Activated CD8-positive, alpha-beta memory T cell treated with anti-CD3 and anti-CD28 coated beads for 24 hours (primary cell): Measurements from ENCODE around the gene DOCK9.
A peak's percentile ranks its signal among the peaks of the same experiment; 100 is the strongest.

Experiments used
- DNase-seq: peaks from one replicate; pipeline ENCODE4 v3.0.0-alpha.2; 2020

DOCK9 gene

DNA sequence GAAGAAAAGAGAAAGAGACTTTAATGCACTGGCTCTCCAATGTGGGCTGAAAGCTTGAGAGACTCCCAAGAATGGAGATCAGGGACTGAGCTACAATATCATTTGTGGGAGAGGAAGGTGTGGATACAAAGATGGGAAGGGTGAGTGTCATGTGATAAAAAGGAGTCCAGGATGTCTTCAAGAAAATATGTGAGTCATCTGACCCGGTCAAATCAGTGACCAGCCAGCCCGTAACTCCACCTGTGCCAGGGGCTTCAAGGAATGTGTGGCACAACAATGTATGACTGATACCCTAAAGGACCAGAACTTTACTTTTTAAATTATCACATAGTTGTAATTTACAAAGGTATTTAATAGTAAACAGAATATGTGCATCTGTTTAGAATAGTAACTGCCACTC lies 97.2 kb downstream of the DOCK9 start:
- no peak for DNase-seq

DNA sequence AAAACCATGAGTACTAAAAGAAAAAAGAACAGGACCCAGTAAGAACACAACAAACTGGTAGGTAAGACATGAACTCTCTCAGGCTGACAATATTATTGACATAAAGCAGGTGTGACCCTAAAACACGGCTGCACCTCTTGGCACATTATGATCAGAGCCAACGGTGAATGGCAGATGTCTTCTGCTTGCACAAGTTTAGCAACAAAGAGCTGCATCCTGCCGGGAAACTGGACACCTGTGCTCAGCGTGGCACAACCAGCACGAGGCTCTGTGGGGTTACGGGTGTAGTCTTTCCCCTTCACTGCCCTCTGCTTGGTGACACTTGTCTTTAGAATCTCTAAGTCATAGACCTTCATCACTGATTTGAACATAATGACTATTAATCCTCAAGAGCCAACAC lies 97.9 kb downstream of the DOCK9 start:
- no peak for DNase-seq

DNA sequence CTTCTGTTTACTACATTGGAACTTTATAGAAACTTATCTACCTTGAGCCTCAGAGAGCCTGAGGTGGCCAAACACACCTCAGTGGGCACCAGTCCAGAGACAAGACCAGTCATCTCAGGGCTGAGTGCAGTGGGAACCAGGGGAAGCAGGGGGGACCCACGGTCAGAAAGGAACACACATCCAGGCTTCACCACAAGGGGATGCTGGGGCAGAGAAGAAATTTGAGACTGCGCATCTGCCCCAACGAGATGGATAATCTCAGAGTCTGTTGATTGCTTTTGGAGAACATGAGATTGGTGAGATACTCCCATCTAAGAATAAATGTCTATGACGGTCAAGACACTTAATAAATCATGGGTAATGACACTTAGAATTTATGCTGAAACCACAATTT lies 98.7 kb downstream of the DOCK9 start:
- DNase-seq, result no peak

DNA sequence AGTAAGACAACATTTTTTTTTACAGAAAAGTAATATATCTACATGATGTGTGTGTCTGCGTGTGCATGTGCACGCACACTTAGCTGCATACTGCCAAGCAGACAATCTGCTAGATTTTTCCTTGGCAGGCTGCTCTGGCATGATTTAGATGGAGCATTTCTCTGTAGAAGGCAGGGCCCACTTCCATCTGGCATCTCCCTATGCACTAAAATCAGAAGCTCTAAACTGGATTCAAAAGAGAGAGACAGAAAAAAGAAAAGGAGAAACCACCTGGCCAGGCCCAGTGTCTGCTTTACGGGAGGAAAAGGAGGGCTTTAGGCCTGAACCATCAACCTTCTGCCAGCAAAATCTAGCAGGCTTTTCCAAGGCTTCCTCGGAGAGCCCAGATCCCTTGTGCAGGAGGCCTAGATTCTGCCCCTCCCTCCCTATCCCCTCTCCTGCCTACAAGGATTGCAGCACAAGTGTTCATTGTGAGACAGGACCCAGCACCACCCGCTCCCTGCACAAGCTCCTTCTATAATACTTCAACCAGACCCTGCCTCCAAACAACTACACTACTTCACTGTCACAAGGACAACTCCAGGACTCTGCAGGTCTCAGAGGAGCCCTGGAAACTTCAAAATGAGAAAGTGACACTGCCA lies 99.3 kb downstream of the DOCK9 start:
- no peak for DNase-seq

DNA sequence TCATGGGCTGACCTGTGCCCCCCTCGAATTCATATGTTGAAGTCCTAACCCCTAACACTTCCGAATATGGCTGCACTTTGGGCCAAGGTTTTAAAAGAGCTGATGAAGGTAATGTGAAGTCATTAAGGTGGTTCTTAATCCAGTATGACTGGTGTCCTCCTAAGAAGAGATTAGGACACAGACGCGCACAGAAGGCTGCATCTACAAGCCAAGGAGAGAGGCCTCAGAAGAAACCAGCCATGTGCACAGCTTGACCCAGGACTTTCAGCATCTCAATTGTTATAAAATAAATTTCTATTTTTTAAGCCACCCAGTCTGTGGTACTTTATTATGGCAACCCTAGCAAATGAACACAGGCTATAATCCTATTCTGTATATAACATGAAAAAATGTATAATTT lies 99.9 kb downstream of the DOCK9 start:
- no peak for DNase-seq

DNA sequence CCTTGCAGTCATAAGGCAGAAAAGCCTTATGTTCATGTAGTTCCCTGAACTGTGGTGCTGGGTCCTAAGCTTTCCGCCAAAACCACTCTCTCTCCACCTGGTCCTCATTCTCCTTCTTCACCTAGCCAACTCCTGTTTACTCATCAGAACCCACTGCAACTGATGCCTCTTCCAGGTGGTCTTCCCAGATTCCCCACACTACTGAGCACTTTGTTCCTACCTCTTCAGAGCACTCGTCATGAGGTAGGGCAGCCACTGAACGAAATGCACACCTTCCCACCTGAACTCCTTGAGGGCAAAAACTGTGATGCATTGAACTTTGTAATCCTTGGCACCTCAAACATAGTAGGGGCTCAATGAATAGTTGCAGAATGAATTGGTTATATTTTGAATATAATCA lies 100.4 kb downstream of the DOCK9 start:
- DNase-seq, result no peak

DNA sequence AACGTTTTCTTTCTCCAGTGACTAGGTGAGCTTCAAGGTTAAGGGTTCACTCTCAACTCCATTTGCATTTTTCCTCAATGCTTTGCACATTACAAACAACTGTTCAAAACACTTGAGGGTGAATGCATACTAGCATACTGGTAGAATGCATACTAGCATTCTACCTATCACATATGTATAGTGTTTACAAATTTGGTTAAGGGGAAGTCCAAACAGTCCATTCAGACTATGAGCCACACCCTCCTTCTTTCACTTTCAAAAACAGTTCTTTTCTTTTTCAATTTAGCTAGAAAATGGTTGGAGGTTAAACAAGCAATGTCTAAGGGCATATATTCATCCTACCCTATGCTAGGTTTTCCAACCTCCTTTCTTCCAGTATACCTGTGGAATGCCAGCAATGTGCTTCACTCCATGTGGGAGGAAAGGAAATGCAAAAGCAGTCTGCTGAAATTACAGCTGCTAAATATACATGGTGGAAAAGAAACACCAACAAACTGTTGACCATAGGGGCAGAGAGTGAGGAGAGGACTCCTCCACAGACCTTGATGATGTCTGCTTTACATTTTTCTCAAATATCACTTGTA lies 102.6 kb downstream of the DOCK9 start:
- DNase-seq, result no peak

DNA sequence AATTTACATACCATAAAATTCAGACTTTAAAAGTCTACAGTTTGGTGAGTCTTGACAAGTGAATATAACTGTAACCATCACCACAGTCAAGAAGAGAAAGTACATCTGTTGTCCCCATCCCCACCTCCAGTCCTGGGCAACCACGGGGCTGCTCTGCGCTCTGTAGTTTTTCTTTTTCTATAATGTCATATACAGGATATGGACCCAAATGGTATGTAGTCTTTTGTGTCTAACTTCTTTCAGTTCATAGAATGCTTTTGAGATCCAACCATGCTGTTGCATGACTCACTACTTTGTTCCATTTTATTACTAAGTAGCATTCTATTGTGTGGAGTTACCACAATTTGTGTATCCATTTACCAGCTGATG lies 103.9 kb downstream of the DOCK9 start:
- no peak for DNase-seq

DNA sequence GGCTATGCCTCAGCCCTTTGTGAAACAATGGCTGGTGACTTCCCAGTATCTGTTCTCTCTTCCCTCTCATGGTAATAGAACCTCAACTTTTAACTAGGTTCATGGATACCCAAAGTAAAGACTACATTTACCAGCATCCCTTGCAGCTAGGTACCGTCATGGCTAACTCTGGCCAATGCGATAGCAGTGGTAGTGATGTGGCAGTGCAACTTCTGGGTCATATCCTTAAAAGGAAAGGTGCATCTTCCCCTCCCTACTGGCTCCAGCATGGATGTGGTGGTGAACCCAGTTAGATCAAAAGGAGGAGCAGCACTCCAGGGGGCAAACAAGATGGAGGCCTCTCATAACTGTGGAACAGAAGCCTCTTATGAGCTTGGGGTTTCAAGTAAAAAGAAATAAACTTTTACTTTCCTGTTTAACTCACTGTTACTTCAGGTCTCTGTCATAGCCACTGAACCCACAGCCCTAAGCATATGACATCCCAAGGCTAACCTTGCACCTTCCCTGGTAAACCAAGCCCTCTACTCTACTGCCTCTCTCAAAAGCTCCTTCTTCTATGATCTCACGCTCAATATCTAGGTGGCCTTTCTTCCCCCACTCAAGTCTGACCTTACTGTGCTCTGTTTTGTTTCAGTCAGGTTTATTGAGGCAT lies 104.4 kb downstream of the DOCK9 start:
- no peak for DNase-seq

DNA sequence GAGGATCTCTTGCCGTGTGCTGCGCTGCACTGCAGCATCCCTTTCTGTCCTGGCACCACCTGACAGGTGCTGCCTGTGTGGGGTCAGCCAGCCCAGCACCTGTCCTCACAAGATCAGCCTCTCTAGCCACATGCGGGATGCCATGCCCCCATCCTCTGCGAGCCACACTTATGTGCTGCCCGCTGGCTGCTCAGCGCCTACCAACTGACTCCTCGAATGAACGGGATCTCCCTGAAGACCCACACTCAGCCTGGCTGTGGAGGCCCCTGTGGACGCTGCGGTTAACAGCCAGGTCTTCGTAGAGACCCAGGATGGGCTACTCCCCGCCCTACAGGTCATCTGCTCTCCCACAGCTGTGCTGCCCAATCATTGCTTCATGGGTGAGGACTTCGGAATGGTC lies 106.1 kb downstream of the DOCK9 start:
- no peak for DNase-seq

DNA sequence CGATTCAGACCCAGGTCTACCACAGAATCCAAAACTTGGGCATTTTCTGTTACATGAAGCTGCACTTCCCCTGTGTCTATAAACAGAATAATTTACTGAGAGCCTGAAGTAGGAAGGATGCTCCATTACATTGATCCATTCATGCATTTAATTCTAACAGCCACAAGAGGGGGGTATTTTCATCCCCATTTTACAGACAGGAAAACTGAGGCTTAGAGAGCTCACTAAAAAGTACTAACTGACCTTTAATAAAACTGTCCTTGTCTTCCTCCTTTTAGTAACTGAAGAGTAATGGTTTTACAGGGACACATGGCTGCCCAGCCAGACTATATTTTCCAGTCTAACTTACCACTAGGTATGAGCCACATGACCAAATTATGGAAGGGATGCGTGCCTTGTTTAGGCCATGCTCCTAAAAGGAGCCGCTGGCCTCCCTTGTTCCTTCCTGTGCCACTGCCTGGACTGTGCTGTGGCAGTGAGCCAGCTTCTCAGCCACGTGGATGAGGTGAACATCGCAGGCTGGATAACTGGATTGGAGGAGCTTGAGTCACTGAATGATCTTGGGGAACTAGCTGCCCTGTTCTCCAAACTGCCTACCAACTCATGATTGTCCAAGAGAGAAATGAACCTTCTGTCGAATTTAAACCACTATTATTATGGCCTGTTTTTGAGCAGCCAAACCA lies 108.3 kb downstream of the DOCK9 start:
- DNase-seq, result no peak

DNA sequence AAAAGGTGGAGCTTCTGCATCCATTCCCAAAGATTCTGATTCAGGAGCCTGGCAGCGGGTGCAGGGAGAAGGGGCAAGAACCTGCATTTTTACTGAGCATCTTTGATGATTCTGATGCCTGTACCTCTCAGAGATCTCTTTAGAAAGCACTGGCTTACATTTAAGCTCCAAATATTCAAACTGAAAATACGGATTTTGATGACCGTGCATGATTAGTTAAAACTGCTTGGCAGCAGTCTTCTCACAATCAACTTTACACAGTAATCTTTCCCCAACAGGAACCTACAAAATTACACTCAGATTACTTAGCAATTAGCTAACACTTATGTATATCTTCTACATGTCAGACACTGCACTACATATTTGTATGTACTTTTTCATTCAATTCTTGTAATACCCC lies 108.9 kb downstream of the DOCK9 start:
- no peak for DNase-seq

DNA sequence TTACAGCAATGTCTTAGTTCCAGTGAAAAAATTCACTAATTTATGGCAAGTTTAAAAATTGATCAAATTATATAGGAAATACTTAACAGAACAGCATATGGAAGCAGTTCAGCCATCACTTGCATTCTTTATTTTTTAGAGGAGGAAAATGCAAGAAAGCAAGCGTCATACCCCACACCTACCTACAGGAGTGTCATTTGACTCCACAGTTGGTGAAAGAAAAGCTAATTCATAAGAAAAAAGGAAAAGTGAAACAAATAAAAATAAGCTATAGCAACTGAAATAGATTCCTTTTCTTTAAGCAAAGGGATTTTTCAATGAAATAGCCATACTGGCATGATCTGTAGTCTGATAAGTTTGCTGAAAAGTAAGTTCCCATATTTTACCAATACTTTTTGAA lies 111.0 kb downstream of the DOCK9 start:
- DNase-seq, result no peak

DNA sequence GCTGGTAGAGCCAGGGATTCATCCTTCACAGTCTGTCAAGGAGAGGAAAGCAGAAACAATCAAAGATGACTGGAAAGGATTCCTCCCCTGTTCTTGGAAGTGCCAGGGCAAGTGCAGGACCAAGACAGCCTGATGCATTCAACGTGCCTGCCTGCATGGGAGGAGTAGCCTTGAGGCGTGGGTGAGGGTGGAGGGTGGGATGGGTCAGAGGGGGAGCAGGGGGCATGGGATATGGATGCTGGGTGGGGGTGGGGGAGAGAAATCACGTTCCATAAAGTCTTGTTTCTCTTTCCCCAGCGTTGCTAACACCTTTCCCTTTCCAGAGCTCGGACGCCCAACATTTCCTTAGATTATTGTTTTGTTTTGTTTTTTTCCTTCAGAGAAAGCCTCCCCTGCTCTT lies 117.4 kb downstream of the DOCK9 start:
- no peak for DNase-seq

DNA sequence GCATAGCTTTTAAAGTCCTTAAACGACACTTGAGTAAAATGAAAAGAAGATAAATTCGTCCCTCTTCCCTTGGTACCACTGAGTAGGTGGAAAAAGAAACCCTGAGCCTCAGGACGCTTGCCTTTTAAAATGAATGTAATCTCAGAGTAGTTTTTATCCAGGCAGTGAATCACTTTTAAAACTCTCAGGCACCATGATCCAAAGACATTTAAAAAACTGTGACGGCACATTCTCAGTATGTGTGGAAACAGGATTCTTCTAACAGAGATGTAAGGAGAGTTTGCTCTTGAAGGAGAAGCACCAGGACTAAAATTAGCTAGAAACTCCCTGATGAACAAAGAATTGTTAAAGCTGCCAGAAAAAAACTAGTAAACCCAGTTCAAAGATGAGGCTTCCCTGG lies 119.7 kb downstream of the DOCK9 start:
- no peak for DNase-seq

DNA sequence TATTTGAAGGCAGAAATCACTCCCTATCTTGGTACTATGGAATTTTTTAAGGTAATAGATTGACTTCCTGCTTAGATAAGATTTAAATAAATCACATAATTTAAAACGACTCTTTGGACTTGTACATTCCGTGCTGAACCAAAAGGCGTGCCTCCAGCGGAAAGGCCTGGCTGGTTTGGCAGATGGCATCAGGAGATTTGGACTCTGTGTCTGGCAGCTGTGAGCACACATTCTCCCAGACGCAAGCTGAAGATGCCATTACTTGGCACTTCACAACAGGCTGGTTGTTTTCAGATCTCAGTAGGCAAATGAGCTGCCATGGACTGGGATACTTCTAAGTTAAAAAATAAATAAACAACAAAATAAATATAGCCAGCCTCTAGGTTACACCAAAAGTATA lies 120.9 kb downstream of the DOCK9 start:
- no peak for DNase-seq

DNA sequence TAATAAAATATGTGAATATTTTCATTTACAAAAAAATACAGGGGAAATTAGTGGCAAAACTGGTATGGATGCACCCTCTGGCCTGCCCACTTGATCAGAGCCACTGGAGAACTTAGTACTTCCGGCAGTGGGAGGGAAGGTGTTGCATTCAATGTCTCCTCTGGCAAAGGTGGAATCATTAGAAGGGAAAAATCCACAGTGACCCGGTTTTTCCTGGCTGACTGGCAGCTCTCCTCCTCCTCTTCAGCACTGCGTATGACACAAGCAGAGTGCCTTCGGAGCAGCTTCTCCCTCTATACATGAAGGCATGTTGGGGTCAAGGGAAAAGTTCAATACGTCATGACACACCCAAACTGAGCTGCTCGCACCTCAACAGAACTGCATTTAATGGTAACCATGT lies 123.4 kb downstream of the DOCK9 start:
- DNase-seq, result no peak

DNA sequence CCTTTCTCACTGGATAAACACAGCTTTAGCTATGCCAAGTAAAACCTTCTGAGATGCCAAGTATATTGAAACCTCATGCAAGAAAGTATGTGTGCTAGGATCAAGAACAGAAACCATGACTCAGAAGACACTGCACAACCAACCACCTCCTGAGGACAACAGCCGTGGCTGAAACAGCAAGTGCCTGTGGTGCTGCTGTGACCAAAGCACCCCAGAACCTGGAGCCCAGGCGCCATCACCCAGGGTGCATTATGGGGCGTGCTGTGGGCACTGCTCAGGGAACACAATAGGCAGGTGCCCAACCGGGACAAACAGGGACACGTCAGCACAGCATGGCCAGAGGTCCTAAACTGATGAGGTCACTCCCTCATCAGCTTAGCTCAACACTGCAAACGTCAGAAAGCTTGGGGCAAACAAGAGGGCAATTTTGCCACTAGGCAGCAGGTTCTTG lies 124.1 kb downstream of the DOCK9 start:
- DNase-seq, result peak; percentile 74

DNA sequence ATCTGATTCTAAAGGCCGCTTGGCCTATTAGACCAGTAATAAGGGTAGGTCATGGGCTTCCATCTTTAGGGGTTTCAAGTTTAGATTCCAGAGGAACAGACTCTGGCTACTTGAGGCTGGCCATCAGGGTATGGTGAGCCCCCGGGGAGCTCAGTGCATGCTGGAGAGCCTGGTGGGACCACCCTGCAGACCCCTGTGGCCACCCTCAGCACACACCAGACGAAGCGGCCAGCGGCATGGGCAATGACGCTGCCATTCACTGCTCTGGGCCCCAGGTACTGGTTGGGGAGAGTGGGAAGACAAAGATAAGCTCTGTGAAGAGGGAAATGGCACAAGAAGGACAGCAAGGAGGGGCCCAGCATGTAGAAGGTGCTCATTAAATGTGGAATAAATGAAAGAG lies 126.6 kb downstream of the DOCK9 start:
- DNase-seq, result no peak

DNA sequence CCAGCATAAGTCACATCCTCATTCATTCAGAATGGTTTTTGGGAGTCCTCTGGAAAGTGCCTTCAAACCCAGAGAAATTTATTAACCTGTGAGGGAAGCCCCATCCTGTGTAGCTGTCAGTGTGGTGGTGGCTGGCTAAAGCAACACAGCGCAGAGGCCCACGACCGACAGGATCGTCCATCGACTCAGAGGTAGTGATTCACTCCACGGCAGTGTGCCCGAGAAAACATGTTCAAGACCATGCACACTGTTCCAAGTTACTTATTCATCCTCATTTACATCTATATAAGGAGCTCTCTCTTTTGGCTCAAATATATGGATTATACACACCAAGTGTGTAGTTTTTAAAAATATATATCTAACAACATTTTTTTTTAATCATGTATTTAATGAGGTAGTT lies 129.1 kb downstream of the DOCK9 start:
- DNase-seq, result no peak

DNA sequence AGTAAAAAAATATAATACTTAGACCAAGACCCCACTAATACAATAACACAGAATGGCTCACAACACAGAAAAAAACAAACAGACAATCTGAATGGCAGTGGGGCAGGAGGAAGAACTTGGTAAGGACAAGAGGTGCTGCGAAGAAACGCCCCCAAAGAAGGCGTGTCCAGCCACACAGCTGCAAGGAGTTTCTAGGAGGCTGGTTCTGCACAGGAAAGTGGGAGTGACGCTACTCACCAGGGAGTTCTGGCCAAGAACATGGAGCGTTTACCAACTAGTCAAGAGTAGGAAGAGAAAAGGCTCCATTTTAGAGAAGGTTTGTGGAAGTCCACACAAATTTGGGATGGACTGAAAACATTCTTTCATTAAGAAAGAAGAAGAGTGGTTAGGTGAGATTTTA lies 130.1 kb downstream of the DOCK9 start:
- no peak for DNase-seq

DNA sequence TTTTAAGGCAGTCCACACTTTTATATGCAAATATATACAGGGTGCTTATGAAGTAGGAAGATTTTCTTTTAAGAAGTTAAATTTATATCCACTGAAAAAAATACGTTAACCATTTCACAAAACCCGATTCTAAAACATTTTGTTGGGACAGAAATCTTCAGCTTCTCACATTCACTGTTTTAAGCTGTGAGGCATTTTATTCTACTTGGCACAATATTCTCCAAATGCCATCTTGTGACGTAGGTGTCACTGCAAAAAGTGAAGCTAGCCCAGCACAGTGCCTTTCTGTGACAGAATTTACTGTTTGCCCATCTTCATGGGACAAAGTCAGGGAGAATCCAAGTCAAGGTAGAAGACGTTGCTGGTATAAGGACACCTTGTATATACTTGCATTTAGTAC lies 130.9 kb downstream of the DOCK9 start:
- DNase-seq, result no peak

DNA sequence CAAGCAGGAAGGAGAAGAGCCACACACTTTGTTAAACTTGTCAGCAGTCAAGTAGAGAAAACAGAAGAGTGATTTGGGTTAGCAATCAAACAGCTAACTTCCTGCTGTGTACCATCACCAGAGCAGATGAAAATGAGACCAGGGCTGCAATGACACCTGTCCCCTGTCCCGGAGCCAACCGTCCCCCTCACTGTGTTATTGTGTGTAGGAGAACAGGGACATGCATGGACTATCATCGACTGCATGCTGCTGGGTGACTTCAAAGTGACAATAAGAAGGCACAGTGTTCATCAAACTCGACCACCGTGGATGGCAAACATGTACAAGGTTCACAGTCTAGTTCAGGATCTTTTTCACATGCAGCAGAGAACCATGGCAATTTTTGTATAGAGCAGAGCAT lies 131.3 kb downstream of the DOCK9 start:
- DNase-seq, result no peak

DNA sequence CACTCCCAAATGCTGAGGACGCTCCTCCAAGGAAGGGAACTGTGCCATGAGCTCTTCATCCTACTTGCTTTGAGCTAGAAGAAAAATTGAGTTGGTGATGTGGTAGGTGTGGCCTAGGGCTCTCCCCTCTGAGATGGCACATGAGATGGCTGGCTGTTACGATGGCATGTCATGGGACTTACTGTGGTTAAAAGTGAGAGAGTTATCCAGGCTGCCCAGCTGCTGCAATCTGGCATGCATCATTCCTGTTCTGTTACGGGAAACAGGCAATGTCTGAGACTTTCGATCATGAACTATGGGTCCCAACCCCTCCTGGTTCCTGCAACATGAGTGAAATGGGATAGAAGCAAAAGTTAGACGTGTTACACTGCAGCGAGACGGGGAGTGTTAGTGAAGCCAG lies 132.1 kb downstream of the DOCK9 start:
- DNase-seq, result no peak
